Adrenal gland (tissue), 5 donors: ENCODE results near the gene EHD4.

Experiments used
- POLR2A ChIP-seq, 2 donors: fragments of 450-650 bp; IDR thresholded peaks; one replicate each; pipeline ENCODE4 v1.6.1; 2017; ENCODE audit warnings: antibody characterized with exemption in 2 of 2, mild to moderate bottlenecking in 2 of 2, moderate library complexity in 1 of 2
- TF ChIP-seq, protein P1 (sequence below), 6 experiments: fragments of 450-650 bp in 4 of 6; fragments of 200-600 bp in 2 of 6; sonication (generic) in 1 of 6; IDR thresholded peaks; 1 replicate in 5 of 6; 2 replicates in 1 of 6; pipeline versions ENCODE4 v1.5.1 to v1.8.0; 2016 to 2021; ENCODE audit warnings: antibody characterized with exemption in 6 of 6, mild to moderate bottlenecking in 2 of 6, moderate library complexity in 1 of 6
- donor health status: DM: no; HTN: no; CAD: no.

DNA sequence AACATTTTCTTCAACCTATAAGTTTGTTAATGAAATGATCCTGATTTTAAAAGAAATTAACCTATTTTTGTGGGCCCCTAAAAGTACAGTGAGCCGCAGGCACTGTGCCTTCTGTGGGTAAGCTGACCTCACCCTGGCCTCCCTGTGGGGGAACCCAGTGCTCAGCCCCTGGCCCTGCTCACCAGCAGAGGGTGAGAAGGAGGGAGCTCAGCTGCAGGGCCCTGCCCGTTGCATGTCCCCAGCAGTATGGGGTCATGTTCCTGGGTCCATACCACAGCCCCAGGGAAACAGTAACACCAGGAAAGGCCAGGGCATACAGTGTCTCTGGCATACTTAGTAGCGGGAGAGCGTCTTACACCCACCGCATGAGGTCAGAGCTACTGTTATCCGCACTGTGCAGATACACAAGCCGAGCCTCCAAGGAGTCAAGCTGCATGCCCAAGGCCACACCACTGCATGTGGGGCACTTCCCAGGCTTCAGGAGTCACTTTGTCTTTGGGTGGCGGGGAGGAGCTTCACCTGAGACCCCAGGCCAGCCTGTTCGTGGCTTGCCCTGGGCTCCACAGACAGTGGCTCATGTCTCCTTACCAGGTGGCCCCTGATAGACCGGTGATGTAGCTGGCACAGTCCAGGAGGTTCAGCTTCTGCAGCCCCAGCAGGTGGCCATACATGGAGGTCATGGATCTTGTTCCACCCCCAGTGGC lies 22.6 kb upstream of the EHD4 start:
- TF ChIP-seq, protein P1, sequence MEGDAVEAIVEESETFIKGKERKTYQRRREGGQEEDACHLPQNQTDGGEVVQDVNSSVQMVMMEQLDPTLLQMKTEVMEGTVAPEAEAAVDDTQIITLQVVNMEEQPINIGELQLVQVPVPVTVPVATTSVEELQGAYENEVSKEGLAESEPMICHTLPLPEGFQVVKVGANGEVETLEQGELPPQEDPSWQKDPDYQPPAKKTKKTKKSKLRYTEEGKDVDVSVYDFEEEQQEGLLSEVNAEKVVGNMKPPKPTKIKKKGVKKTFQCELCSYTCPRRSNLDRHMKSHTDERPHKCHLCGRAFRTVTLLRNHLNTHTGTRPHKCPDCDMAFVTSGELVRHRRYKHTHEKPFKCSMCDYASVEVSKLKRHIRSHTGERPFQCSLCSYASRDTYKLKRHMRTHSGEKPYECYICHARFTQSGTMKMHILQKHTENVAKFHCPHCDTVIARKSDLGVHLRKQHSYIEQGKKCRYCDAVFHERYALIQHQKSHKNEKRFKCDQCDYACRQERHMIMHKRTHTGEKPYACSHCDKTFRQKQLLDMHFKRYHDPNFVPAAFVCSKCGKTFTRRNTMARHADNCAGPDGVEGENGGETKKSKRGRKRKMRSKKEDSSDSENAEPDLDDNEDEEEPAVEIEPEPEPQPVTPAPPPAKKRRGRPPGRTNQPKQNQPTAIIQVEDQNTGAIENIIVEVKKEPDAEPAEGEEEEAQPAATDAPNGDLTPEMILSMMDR (IDR thresholded peaks at IDR 0.05): no peak
- TF ChIP-seq POLR2A (IDR thresholded peaks at IDR 0.05): no peak
